HL-60/S4 treated with phorbol 12-myristate 13-acetate at 8.2 ng/mL for 4 days and 3 days (cell line): Measurements from ENCODE around the gene STON1.
"Not testable (repeated sequence)": the region's sequence is repeated elsewhere in the genome, so short reads cannot be mapped to it uniquely, and the experiment has no call there.

Experiments
- in situ Hi-C: fragments of 300-500 bp; cut with MboI; formaldehyde crosslinking; loops from 2 replicates; pipeline ENCODE4 v1.15.0; 2022; ENCODE audit warnings: low sequenced_read_pairs

Gene STON1

DNA sequence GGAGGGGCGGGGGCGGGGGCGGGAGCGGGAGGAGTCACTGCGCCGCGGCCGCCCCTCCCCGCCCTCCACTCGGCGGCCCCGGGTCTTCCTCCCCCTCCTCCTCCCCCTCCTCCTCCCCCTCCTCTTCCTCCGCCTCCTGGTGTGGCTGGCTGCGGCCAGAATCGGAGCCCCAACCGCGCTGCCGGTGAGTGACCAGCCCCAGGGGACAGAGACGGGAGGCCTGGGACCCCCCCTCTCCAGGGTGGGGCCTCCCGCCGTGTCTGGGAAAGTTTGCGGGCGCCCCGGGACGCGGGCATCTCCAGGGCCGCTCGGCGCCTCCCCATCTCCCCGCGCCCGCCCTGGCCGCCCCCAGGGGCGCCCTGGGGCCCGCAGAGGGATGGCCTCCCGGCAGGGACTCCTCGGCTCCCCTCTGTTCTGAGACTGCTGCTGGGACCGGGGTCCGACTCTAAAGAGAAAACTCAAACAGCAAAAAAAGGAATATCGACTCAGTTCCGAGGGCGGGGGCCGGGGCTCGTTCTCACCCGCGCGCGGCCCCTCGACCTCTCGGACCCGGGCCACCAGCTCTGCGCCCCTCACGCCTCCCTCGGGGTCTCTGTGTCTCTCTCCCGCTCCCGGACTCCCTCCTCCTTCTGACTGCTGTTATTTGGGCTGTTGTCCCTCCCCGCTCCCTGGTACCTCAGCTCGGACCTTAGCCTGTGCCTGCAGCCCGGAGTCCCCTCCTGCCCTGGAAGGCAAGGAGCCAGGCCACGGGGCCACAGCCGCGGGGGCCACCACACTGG is at the start of gene STON1:
Gene STON1 (plus strand): TSS at position 122 of the 779 bp plus-strand sequence. CDS start 50,480 bp downstream, outside the sequence.
- in situ Hi-C loops = no loop called here

GRCh38 chr2:48480526-48480925 is 49.4 kb upstream of the STON1 start:
- in situ Hi-C loops = no loop called here

GRCh38 chr2:48482313-48482712 is 47.6 kb upstream of the STON1 start:
- in situ Hi-C loops = no loop called here

- in situ Hi-C loops = no loop called here
Measured at GRCh38 chr2:48482769-48483168, 47.2 kb upstream of the STON1 start.

- in situ Hi-C loops = no loop called here
Measured at GRCh38 chr2:48483506-48483905, 46.4 kb upstream of the STON1 start.

- in situ Hi-C loops = no loop called here
Measured at GRCh38 chr2:48483916-48484315, 46.0 kb upstream of the STON1 start.

- in situ Hi-C loops = no loop called here
Measured at GRCh38 chr2:48488545-48488944, 41.4 kb upstream of the STON1 start.

- in situ Hi-C loops = no loop called here
Measured at GRCh38 chr2:48496849-48497248, 33.1 kb upstream of the STON1 start.

DNA sequence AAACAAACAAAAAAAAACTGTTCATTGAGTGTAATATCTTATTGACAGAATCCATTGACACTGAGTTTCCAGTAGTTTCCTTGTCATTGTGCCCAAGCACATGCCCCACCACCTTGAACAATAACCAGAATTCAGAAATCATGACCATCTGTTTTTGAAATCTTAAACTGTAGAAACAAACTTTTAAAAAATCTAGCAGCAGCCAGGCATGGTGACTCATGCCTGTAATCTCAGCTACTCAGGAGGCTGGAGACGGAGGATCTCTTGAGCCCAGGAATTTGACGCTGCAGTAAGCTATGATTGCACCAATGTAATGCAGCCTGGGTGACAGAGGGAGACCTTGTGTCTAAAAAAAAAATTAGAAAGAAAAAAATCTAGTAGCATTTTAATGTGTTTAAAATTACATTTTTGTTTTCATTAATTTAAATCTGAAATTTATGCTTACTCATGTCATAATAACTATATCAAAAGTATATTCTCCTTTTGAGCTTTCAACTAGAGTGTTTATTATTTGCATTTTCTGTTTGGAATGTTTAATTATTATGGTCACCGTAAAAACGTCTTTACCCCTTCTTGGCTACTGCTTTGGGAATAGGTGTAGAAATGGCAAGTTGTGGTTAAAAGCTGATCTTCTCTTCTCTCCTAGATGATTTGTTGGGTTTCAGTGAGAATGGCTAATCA is 25.2 kb upstream of the STON1 start:
- in situ Hi-C loops = no loop called here

- in situ Hi-C loops = no loop called here
Measured at GRCh38 chr2:48507111-48507510, 22.8 kb upstream of the STON1 start.

GRCh38 chr2:48508461-48509124 is 21.4 kb upstream of the STON1 start:
- in situ Hi-C loops = no loop called here

GRCh38 chr2:48510329-48510728 is 19.6 kb upstream of the STON1 start:
- in situ Hi-C loops = no loop called here

DNA sequence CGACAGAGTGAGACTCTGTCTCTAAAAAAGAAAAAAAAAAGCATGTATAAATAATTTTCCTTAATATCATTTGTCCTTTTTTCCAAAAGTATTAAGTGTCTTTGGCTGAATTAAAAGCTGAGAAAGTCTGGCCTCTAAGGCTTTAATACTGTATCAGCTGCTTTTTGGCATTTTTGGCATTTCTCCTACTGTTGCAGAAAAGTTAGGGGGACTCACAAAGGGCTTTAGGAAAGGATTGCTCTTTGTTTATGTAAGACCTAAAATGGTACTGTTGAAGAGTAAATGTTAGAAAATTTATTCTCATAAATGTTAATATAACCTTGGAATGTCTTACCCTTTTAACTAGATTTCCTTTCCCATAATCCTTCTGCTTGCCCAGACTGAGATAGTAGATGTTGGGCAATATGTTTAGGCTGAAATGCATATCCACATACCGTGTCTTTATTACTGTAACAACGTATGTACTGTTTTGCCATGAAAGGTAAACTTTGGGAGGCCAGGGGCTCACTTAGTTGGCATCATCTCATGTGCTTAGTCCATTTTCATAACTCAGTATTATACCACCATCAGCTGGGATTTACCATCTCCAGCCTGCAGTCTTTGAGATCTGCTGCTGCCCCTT is 18.0 kb upstream of the STON1 start:
- in situ Hi-C loops = no loop called here

DNA sequence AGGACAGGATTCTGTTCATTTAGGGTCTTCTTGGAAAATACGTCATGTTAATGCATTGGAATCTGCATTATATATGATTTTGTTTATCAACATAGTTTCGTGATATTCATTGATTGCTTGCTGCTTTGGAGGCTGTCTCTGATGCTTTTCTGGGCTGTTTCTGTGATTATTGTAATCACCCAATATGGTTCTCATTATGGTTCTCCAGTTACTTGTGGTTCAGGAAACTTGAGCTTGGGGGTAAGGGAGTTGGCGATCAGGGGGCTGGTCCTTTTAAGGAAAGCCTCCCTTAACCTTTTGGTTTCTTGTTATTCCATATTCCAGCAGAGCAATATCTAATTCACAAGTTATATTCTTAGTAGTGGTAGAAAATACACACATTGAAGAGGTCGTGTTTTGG is 17.4 kb upstream of the STON1 start:
- in situ Hi-C loops = no loop called here

DNA sequence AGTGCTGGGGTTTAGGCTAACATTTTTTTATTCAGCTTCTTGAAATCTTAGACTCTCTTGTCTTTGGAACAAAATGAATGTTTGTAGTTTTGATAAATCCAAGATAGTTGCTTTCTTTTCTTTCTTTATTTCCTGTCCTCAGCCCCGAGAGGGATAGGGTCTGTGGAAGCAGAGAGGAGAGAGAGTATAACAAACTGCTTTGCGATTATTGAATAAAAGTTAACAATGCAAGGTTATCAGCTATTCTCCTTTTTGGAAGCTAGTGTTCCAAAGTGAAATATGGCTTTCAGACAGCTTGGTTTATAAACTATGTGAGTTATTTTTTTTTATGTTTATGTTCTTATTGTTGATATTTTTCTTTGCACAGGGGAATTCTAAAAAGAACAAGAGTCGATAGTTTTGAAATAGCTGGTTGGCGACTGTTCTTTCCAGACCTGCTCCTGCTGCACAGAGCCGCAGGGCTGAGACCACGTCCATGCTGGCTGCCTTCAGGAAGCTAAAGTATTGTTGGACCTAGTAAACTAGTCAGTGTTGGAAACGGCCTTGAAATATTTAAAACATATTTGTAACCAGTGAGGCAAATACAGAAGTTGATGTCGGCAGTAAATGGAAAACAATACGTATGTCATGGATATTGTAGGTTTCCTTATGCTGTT is 15.5 kb upstream of the STON1 start:
- in situ Hi-C loops = no loop called here

- in situ Hi-C loops = no loop called here
Measured at GRCh38 chr2:48515513-48515985, 14.4 kb upstream of the STON1 start.

GRCh38 chr2:48519593-48519992 is 10.4 kb upstream of the STON1 start:
- in situ Hi-C loops = no loop called here

DNA sequence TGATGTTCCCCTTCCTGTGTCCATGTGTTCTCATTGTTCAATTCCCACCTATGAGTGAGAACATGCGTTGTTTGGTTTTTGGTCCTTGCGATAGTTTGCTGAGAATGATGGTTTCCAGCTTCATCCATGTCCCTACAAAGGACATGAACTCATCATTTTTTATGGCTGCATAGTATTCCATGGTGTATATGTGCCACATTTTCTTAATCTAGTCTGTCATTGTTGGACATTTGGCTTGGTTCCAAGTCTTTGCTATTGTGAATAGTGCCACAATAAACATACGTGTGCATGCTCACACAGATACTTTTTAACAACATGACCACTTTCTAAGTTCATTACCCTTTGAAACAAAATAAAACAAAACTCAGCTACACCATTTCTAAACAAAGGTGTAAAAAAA is 5.2 kb upstream of the STON1 start:
- in situ Hi-C loops = not testable (repeated sequence)

DNA sequence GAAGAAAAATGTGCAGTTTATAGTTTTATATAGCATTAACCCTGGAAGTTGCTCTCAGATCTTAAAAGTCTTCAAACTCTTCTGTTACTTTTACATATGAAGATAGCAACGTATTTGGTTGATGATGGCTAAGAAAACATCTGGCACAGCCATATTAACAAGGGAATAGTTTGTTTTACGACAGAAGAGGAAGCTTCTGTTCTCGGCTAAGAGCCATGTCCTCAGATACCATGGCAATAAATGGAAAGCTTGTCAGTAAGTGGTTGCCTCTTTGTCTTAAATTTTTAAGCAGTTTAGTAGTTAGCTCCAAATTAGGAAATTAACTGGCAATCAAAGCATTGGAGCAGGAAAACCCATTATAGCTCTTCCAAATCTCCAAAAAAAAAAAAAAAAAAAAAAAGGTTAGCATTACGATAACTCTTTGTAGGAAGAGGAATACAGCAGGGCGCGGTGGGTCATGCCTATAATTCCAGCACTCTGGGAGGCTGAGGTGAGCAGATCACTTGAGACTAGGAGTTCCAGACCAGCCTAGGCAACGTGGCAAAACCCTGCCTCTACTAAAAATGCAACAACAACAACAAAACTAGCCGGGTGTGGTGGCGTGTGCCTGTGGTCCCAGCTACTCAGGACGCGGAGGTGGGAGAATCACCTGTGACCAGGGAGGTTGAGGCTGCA is 4.5 kb upstream of the STON1 start:
- in situ Hi-C loops = no loop called here

- in situ Hi-C loops = no loop called here
Measured at GRCh38 chr2:48527226-48527885, 2.6 kb upstream of the STON1 start.
